CD14-positive monocyte (primary cell): ENCODE data around the gene TMPRSS3. TPM values are rescaled to one million over a fixed set of nuclear protein-coding genes. Genes with fewer than 3 reads are reported as not detected.

Experiments used
- DNase-seq, 3 donors: peaks; one replicate each; pipeline ENCODE4 v3.0.0-alpha.2; 2011 to 2022
- H2AFZ ChIP-seq: 2 replicates; pipeline ENCODE4 v1.6.0; 2012; ENCODE audit warnings: mild to moderate bottlenecking, low read depth, low read length, inconsistent platforms; ENCODE audit not compliant: insufficient read depth, poor library complexity, severe bottlenecking
- H3K27ac ChIP-seq, 2 donors: 1 replicate in 1 of 2; 2 replicates in 1 of 2; pipeline ENCODE4 v1.5.1; 2012 to 2013; ENCODE audit warnings: low read length in 2 of 2, control low read depth in 1 of 2, inconsistent platforms in 1 of 2, low read depth in 1 of 2, mild to moderate bottlenecking in 1 of 2
- H3K27me3 ChIP-seq, 2 donors: one replicate each; pipeline versions ENCODE4 v1.6.0 to v1.6.1; 2011 to 2013; ENCODE audit warnings: low read length in 2 of 2; ENCODE audit not compliant: control insufficient read depth in 2 of 2, insufficient read depth in 2 of 2
- H3K36me3 ChIP-seq, 2 donors: replicated peaks in 1 of 2; 1 replicate in 1 of 2; 2 replicates in 1 of 2; pipeline versions ENCODE4 v1.5.1 to v1.6.1; 2012 to 2013; ENCODE audit warnings: low read length in 2 of 2, control low read depth in 1 of 2, inconsistent platforms in 1 of 2, mild to moderate bottlenecking in 1 of 2; ENCODE audit not compliant: insufficient read depth in 2 of 2, control insufficient read depth in 1 of 2
- H3K4me1 ChIP-seq, 2 donors: 1 replicate in 1 of 2; 2 replicates in 1 of 2; pipeline versions ENCODE4 v1.5.1 to v1.6.1; 2012 to 2013; ENCODE audit warnings: low read length in 2 of 2, control low read depth in 1 of 2, inconsistent platforms in 1 of 2, mild to moderate bottlenecking in 1 of 2, moderate library complexity in 1 of 2; ENCODE audit not compliant: insufficient read depth in 2 of 2, control insufficient read depth in 1 of 2
- H3K4me2 ChIP-seq: replicated peaks from 2 replicates; pipeline ENCODE3; 2012; ENCODE audit warnings: low read length, moderate library complexity, mild to moderate bottlenecking; ENCODE audit not compliant: poor library complexity, severe bottlenecking; ENCODE audit errors: extremely low read depth
- H3K4me3 ChIP-seq, 3 experiments: fragments of 200-600 bp in 1 of 3; sonication (generic) in 1 of 3; replicated peaks in 1 of 3; 1 replicate in 2 of 3; 2 replicates in 1 of 3; pipeline ENCODE4 v1.5.1; 2011 to 2013; ENCODE audit warnings: low read length in 3 of 3, mild to moderate bottlenecking in 3 of 3, control low read depth in 2 of 3, low read depth in 2 of 3, inconsistent platforms in 1 of 3, moderate library complexity in 1 of 3
- H3K79me2 ChIP-seq: 2 replicates; pipeline ENCODE4 v1.6.0; 2012; ENCODE audit warnings: mild to moderate bottlenecking, control low read depth, inconsistent platforms, low read length, moderate library complexity; ENCODE audit not compliant: insufficient read depth
- H3K9ac ChIP-seq: 2 replicates; pipeline ENCODE4 v1.6.0; 2017; ENCODE audit warnings: low read length, mild to moderate bottlenecking; ENCODE audit not compliant: insufficient read depth, poor library complexity, severe bottlenecking
- H3K9me3 ChIP-seq, 2 donors: replicated peaks in 1 of 2; 1 replicate in 1 of 2; 2 replicates in 1 of 2; pipeline versions ENCODE4 v1.5.1 to v1.6.1; 2012 to 2013; ENCODE audit warnings: low read length in 2 of 2, control low read depth in 1 of 2; ENCODE audit not compliant: control insufficient read depth in 1 of 2, insufficient read depth in 1 of 2
- H4K20me1 ChIP-seq: 2 replicates; pipeline ENCODE4 v1.6.0; 2012; ENCODE audit warnings: mild to moderate bottlenecking, low read length, control low read depth, moderate library complexity; ENCODE audit not compliant: insufficient read depth
- H3K27ac Mint-ChIP-seq, 7 donors: one replicate each; pipeline ENCODE4 v1.8.0; 2020; ENCODE audit warnings: mild to moderate bottlenecking in 7 of 7, mixed read lengths in 7 of 7, moderate library complexity in 6 of 7, inconsistent platforms in 2 of 7
- H3K27me3 Mint-ChIP-seq, 3 donors: one replicate each; pipeline ENCODE4 v1.8.0; 2021 to 2022; ENCODE audit warnings: low read depth in 3 of 3, mild to moderate bottlenecking in 3 of 3, mixed read lengths in 3 of 3, moderate library complexity in 3 of 3, inconsistent platforms in 1 of 3
- H3K36me3 Mint-ChIP-seq, 2 donors: one replicate each; pipeline ENCODE4 v1.8.0; 2020; ENCODE audit warnings: mixed read lengths in 2 of 2, inconsistent platforms in 1 of 2, mild to moderate bottlenecking in 1 of 2
- H3K4me1 Mint-ChIP-seq: one replicate; pipeline ENCODE4 v1.8.0; 2020; ENCODE audit warnings: mild to moderate bottlenecking, mixed read lengths
- H3K4me3 Mint-ChIP-seq, 2 donors: one replicate each; pipeline ENCODE4 v1.8.0; 2020; ENCODE audit warnings: mild to moderate bottlenecking in 2 of 2, mixed read lengths in 2 of 2, moderate library complexity in 1 of 2
- H3K9me3 Mint-ChIP-seq, 7 donors: one replicate each; pipeline ENCODE4 v1.8.0; 2020 to 2022; ENCODE audit warnings: mixed read lengths in 7 of 7, mild to moderate bottlenecking in 6 of 7, moderate library complexity in 6 of 7, inconsistent platforms in 2 of 7
- CTCF ChIP-seq: fragments of 200-600 bp; IDR thresholded peaks from one replicate; pipeline ENCODE4 v1.8.0; 2022; ENCODE audit warnings: antibody characterized with exemption, mild to moderate bottlenecking
- WGBS: methylation state at CpG from one replicate; pipeline ENCODE4 v1.1.5; 2013; ENCODE audit warnings: missing lambda C conversion rate; ENCODE audit not compliant: insufficient coverage; 5-methylcytosine and 5-hydroxymethylcytosine counted together
- intact Hi-C, 2 donors: fragments of 100-400 bp; cut with micrococcal nuclease; formaldehyde crosslinking; loops; one replicate each; pipeline versions ENCODE4 v1.15.0 to v1.15.1; 2023
- polyA plus RNA-seq, 3 donors: library from polyadenylated mRNA; depleted of rRNA in 1 of 3; unstranded in 2 of 3; stranded (reverse) in 1 of 3; fragments of 300-500 nt in 2 of 3; fragments of >200 nt in 1 of 3; fragmentation: Illumina TruSeq in 2 of 3; gene quantifications; 1 replicate in 2 of 3; 2 replicates in 1 of 3; pipeline ENCODE4 v1.2.3, GENCODE V29; 2012 to 2021

The TMPRSS3 gene
- polyA plus RNA-seq, 3 donors: 0.30 TPM; not detected in 2

- no peak overlapping the region for H3K27ac Mint-ChIP-seq
Measured at GRCh38 chr21:42373908-42374455, 21.9 kb downstream of the TMPRSS3 start.

GRCh38 chr21:42373196-42373907 is 22.5 kb downstream of the TMPRSS3 start:
- Histone ChIP-seq H2AFZ (no peak overlapping the region), H3K36me3 (no peaks in the 10 kb centered on the region), H4K20me1 (no peaks in the 10 kb centered on the region), H3K4me3 (no peak overlapping the region), H3K79me2 (no peaks in the 10 kb centered on the region), H3K4me1 (no peaks in the 10 kb centered on the region), H3K4me2 (no peak overlapping the region), H3K9ac (no peak overlapping the region), H3K27ac (no peak overlapping the region), H3K9me3 (no peaks in the 10 kb centered on the region), H3K27me3 (no peaks in the 10 kb centered on the region)
- WGBS: 84% methylated on average over 23 of the region's 25 CpGs
- TF ChIP-seq CTCF: no peak
- no peak overlapping the region for H3K4me3 Mint-ChIP-seq
- intact Hi-C loops: no loop called here
- no peaks in the 10 kb centered on the region for H3K4me1 Mint-ChIP-seq
- no peak for DNase-seq
- H3K9me3 Mint-ChIP-seq: no peaks in the 10 kb centered on the region
- peaks cover 5 to 7% (median 7%) of the 10 kb centered on the region in 3 donors for H3K27me3 Mint-ChIP-seq
- no peak overlapping the region for H3K27ac Mint-ChIP-seq
- no peaks in the 10 kb centered on the region for H3K36me3 Mint-ChIP-seq

More at GRCh38 chr21:42373908-42374455, 21.9 kb downstream of the TMPRSS3 start:
- H4K20me1 ChIP-seq: no peaks in the 10 kb centered on the region
- H3K4me3 ChIP-seq: no peak overlapping the region
- H2AFZ ChIP-seq: no peak overlapping the region
- no peaks in the 10 kb centered on the region for H3K79me2 ChIP-seq
- Mint-ChIP-seq H3K9me3 (no peaks in the 10 kb centered on the region), H3K27me3 (peaks cover 3 to 7% (median 7%) of the 10 kb centered on the region in 3 donors), H3K36me3 (no peaks in the 10 kb centered on the region), H3K4me1 (no peaks in the 10 kb centered on the region), H3K4me3 (no peak overlapping the region)
- intact Hi-C loops: no loop called here
- DNase-seq: no peak
- no peaks in the 10 kb centered on the region for H3K9me3 ChIP-seq
- no peaks in the 10 kb centered on the region for H3K4me1 ChIP-seq
- H3K27me3 ChIP-seq: no peaks in the 10 kb centered on the region
- H3K36me3 ChIP-seq: no peaks in the 10 kb centered on the region
- H3K4me2 ChIP-seq: no peak overlapping the region
- H3K9ac ChIP-seq: no peak overlapping the region
- WGBS: 95% methylated on average over 16 of the region's 16 CpGs
- H3K27ac ChIP-seq: no peak overlapping the region
- no peak for TF ChIP-seq CTCF
